ENCODE data around the gene CDH13. TPM values are rescaled to one million over a fixed set of nuclear protein-coding genes. Genes with fewer than 3 reads are reported as not detected.
A peak's percentile ranks its signal among the peaks of the same experiment; 100 is the strongest.

The CDH13 gene
- total RNA-seq, 2 experiments from 2014 or later, result not detected

DNA sequence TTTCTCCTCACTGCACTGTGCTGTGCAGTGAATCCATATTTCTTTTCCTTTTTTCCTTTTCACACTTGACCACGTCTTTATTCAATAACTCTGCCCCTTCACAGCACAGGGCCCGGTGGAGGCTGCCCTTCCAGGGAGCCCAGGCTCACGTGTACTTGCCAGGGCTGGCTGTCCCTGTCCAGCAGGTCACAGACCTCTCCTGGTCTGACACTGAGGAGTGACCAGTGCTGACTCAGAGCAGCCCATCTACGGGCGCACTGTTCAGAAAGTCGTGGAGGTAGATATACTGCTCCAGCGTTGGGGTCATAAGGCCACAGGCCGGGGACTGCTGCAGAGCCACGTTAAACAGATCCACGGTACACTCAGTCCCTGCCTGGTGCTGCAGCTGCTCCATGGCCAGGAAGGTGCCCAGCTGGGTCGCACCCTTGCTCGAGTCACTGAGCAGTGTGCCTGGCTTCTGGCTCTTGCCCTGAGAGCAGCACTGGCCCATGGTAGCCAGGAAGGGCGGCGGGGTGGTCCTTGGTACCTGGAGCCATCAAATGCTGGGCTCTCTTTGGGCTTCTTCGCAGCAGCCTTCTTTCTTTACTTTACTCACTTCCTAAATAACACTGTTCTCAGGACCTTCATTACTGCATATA is 531.7 kb downstream of the CDH13 start:
- H3K4me3 Mint-ChIP-seq, result no peak overlapping the region
- H3K27ac Mint-ChIP-seq, result no peak overlapping the region
- DNase-seq, result no peak
- H3K9me3 Mint-ChIP-seq, result peaks cover 3% of the 10 kb centered on the region
- no peaks in the 10 kb centered on the region for H3K27me3 Mint-ChIP-seq
- H3K4me1 Mint-ChIP-seq, result no peaks in the 10 kb centered on the region
- H3K36me3 Mint-ChIP-seq, result no peaks in the 10 kb centered on the region

DNA sequence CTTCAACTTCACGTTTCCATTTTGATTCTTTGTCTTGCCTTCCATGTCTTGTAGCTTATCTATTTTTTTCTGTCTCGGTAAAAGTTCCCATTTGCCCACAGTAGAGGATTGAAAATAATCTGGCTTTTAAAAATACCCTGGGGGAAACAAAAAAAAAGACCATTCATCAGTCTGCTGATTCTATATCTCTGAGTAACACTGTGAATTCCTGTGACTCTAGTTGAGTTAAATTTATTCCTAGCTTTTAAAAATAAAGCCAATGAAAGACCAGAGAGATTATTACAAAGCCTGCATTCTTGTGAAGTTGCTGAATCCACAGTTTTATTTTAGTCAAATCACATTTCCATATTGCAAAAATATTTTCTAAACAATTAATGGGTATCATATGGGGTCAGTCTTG is 532.3 kb downstream of the CDH13 start:
- Mint-ChIP-seq H3K9me3 (peaks cover 4% of the 10 kb centered on the region), H3K27ac (no peak overlapping the region), H3K27me3 (no peaks in the 10 kb centered on the region), H3K4me1 (no peaks in the 10 kb centered on the region), H3K36me3 (no peaks in the 10 kb centered on the region), H3K4me3 (no peak overlapping the region)
- DNase-seq, result no peak

- Mint-ChIP-seq H3K36me3 (no peaks in the 10 kb centered on the region), H3K27ac (no peak overlapping the region), H3K4me3 (no peak overlapping the region), H3K4me1 (no peaks in the 10 kb centered on the region), H3K9me3 (peaks cover 2% of the 10 kb centered on the region), H3K27me3 (no peaks in the 10 kb centered on the region)
- no peak for DNase-seq
These were observed 533.7 kb downstream of the CDH13 start for GRCh38 chr16:83160287-83161020.

DNA sequence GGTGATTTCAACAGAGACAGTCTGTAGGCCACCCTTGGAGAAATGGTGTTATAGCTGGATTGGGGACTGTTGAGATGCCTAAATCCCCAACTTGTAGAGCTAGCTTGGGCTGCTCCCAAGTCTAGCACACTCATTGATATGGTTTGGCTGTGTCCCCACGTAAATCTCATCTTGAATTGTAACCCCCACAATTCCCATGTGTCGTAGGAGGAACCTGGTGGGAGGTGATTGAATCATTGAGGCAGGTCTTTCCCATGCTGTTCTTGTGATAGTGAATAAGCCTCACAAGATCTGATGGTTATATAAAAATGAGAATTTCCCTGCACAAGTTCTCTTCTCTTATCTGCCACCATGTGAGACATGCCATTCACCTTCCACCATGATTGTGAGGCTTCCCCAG is 536.0 kb downstream of the CDH13 start:
- Mint-ChIP-seq H3K4me1 (no peaks in the 10 kb centered on the region), H3K9me3 (peaks cover 2% of the 10 kb centered on the region), H3K4me3 (no peak overlapping the region), H3K36me3 (no peaks in the 10 kb centered on the region), H3K27me3 (no peaks in the 10 kb centered on the region), H3K27ac (no peak overlapping the region)
- no peak for DNase-seq

- no peaks in the 10 kb centered on the region for H3K36me3 Mint-ChIP-seq
- no peak overlapping the region for H3K27ac Mint-ChIP-seq
- H3K4me3 Mint-ChIP-seq, result no peak overlapping the region
These were observed 538.0 kb downstream of the CDH13 start for GRCh38 chr16:83164816-83165215.

GRCh38 chr16:83171396-83171795 is 544.6 kb downstream of the CDH13 start:
- Mint-ChIP-seq H3K4me1 (no peaks in the 10 kb centered on the region), H3K9me3 (no peaks in the 10 kb centered on the region)

More at GRCh38 chr16:83164816-83165215, 538.0 kb downstream of the CDH13 start:
- no peaks in the 10 kb centered on the region for H3K27me3 Mint-ChIP-seq
- DNase-seq, result no peak
- peaks cover 2% of the 10 kb centered on the region for H3K9me3 Mint-ChIP-seq
- no peaks in the 10 kb centered on the region for H3K4me1 Mint-ChIP-seq

DNA sequence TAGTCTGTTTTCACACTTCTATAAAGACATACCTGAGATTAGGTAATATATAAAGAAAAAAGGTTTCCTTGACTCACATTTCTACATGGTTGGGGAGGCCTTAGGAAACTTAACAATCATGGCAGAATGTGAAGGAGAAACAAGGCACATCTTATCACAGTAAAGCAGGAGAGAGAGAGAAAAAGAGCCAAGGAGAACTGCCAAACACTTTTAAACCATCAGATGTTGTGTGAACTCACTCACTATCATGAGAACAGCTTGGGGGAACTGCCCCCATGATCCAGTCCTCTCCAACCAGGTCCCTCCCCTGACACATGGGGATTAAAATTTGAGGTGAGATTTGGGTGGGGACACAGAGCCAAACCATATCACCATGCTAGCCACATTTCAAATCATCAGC is 547.9 kb downstream of the CDH13 start:
- no peaks in the 10 kb centered on the region for H3K4me1 Mint-ChIP-seq
- H3K27ac Mint-ChIP-seq, result no peak overlapping the region
- H3K36me3 Mint-ChIP-seq, result no peaks in the 10 kb centered on the region

More at GRCh38 chr16:83171396-83171795, 544.6 kb downstream of the CDH13 start:
- H3K27me3 Mint-ChIP-seq, result no peaks in the 10 kb centered on the region
- DNase-seq, result no peak
- H3K36me3 Mint-ChIP-seq, result no peaks in the 10 kb centered on the region
- no peak overlapping the region for H3K4me3 Mint-ChIP-seq
- no peak overlapping the region for H3K27ac Mint-ChIP-seq

DNA sequence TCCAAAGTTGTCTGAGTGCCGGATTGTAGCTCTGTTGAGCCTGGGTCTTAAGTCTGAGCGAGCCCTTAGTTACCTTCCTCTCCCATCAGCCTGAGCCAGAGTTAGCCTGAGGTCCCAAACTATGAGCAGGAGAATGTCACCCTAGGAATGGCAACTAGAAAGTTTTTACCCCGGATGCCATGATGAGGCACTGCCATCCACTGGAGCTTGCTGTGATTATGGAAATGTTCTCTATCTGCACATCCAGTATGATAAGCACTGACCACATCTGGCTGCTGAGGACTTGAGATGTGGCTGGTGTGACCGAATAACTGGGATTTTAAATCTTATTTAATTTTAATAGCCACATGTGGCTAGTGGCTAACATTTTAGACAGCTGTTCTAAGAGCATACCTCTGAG is 550.0 kb downstream of the CDH13 start:
- Mint-ChIP-seq H3K36me3 (no peaks in the 10 kb centered on the region), H3K27ac (no peak overlapping the region), H3K9me3 (peaks cover 2% of the 10 kb centered on the region), H3K4me3 (no peak overlapping the region), H3K4me1 (no peaks in the 10 kb centered on the region), H3K27me3 (no peaks in the 10 kb centered on the region)
- DNase-seq, result no peak

More for the DNA sequence above, 547.9 kb downstream of the CDH13 start:
- H3K4me3 Mint-ChIP-seq, result no peak overlapping the region
- H3K9me3 Mint-ChIP-seq, result no peaks in the 10 kb centered on the region
- no peaks in the 10 kb centered on the region for H3K27me3 Mint-ChIP-seq
- no peak for DNase-seq

GRCh38 chr16:83185902-83186301 is 559.1 kb downstream of the CDH13 start:
- Mint-ChIP-seq H3K4me3 (no peak overlapping the region), H3K9me3 (peaks cover under 1% of the 10 kb centered on the region)

GRCh38 chr16:83187405-83187804 is 560.6 kb downstream of the CDH13 start:
- no peaks in the 10 kb centered on the region for H3K9me3 Mint-ChIP-seq
- H3K27me3 Mint-ChIP-seq, result no peaks in the 10 kb centered on the region
- DNase-seq, result peak; percentile 1
- H3K27ac Mint-ChIP-seq, result no peak overlapping the region
- no peak overlapping the region for H3K4me3 Mint-ChIP-seq
- no peaks in the 10 kb centered on the region for H3K36me3 Mint-ChIP-seq
- no peaks in the 10 kb centered on the region for H3K4me1 Mint-ChIP-seq

More at GRCh38 chr16:83185902-83186301, 559.1 kb downstream of the CDH13 start:
- H3K36me3 Mint-ChIP-seq, result no peaks in the 10 kb centered on the region
- H3K4me1 Mint-ChIP-seq, result no peaks in the 10 kb centered on the region
- no peak for DNase-seq
- no peak overlapping the region for H3K27ac Mint-ChIP-seq
- H3K27me3 Mint-ChIP-seq, result no peaks in the 10 kb centered on the region

DNA sequence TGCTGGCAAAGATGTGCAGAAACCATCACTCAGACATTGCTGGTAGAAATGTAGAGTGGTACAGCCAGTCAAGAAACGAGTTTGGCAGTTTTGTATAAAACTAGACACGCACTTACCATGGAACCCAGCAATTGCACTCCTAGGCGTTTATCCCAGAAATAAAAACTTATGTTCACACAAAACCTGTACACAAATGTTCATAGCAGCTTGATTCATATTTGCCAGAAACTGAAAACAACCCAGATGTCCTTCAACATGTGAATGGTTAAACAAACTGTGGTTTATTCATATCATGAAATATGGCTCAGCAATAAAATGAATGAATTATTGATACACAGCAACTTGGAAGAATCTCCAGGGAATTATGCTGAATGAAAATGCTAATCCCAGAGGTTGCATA is 570.0 kb downstream of the CDH13 start:
- Mint-ChIP-seq H3K27me3 (peaks cover 4% of the 10 kb centered on the region), H3K4me1 (no peaks in the 10 kb centered on the region), H3K27ac (no peak overlapping the region), H3K9me3 (peaks cover 2% of the 10 kb centered on the region), H3K36me3 (no peaks in the 10 kb centered on the region), H3K4me3 (no peak overlapping the region)
- DNase-seq, result no peak

DNA sequence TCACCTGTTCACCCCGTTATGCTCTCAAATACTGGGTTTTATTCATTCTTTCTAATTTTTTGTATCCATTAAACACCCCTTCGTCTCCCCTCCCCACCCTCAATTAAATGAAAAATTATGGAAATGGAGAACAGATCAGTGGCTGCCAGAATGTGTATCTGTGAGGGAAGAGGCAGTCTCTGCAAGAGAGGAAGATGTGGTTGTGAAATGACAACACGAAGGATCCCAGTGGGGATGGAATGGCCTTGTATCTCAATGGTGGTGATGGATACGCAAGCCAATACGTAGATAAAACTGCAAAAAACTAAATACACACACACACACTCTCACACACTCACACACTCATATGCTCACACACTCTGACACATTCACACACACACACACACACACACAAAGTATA is 570.7 kb downstream of the CDH13 start:
- Mint-ChIP-seq H3K4me3 (no peak overlapping the region), H3K4me1 (no peaks in the 10 kb centered on the region), H3K36me3 (no peaks in the 10 kb centered on the region), H3K27ac (no peak overlapping the region), H3K9me3 (peaks cover 2% of the 10 kb centered on the region), H3K27me3 (peaks cover 4% of the 10 kb centered on the region)
- DNase-seq, result no peak

GRCh38 chr16:83198977-83199376 is 572.2 kb downstream of the CDH13 start:
- Mint-ChIP-seq H3K4me1 (no peaks in the 10 kb centered on the region), H3K36me3 (no peaks in the 10 kb centered on the region), H3K4me3 (no peak overlapping the region), H3K27me3 (peaks cover 4% of the 10 kb centered on the region), H3K9me3 (peaks cover 2% of the 10 kb centered on the region), H3K27ac (no peak overlapping the region)
- DNase-seq, result no peak

DNA sequence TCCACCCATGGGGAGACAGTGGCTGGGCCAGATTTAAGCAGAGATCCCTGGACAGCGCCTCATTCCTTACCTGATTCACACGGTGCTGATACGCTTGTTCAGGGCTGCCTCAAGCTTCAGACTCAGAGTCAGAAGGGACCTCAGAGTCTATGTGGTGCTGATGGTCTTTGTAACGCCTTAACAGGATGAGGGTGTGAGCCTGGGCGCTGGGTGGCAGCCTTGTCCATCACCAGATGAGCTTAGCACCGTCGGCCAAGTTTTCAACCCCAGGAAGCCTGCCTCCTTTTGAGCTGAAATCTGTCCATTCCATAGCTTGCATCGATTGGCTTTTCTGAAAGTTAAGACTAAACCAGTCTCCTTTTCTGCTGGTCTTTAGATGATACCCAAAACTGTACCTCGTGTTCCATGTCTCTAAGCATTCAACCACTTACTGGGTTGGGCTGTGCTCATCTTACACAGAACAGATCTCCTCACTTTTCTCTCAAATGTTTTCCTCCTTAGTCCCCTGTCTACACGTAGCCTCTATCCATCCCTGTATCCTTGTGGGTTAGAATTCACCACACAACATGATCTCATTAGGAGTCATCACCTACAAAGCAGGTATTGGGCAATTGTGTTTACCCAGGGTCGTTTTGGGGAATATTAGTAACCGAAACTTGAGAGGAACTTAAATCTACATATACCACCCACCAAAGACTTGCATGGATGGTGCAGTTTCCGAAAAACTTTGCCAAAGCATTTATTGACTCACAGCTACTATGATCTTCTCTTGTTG is 573.4 kb downstream of the CDH13 start:
- Mint-ChIP-seq H3K4me1 (no peaks in the 10 kb centered on the region), H3K4me3 (no peak overlapping the region), H3K27ac (no peak overlapping the region), H3K36me3 (no peaks in the 10 kb centered on the region), H3K27me3 (peaks cover 4% of the 10 kb centered on the region), H3K9me3 (peaks cover 2% of the 10 kb centered on the region)
- no peak for DNase-seq

DNA sequence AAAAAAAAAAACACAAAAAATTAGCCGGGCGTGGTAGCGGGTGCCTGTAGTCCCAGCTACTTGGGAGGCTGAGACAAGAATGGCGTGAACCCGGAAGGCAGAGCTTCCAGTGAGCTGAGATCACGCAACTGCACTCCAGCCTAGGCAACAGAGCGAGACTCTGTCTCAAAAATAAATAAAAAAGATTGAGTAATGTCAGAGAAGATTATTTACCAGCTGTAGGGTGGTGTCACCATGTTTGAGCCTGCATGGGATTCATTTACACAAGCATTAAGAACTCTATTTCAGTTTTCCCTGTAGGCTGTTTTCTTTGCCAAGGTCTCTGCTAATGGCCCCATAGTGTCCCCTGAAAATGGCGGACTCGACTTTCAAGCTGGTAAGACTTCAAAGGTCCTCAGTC is 575.0 kb downstream of the CDH13 start:
- Mint-ChIP-seq H3K4me3 (no peak overlapping the region), H3K27me3 (peaks cover 4% of the 10 kb centered on the region), H3K9me3 (peaks cover 2% of the 10 kb centered on the region), H3K36me3 (no peaks in the 10 kb centered on the region), H3K27ac (no peak overlapping the region), H3K4me1 (no peaks in the 10 kb centered on the region)
- no peak for DNase-seq

Measured in activated naive CD8-positive, alpha-beta T cell treated with anti-CD3 and anti-CD28 coated beads for 36 hours (primary cell).